Measurements from ENCODE around the gene ZNF678.

ZNF678 gene

GRCh38 chr1:227726318-227726717 is 163.0 kb downstream of the ZNF678 start:
- DNase-seq = no peak

Data from RPMI8226 (cell line).